C4-2B (cell line): ENCODE results near the gene THOC7.

Source experiments
- H3K27ac ChIP-seq: fragments of 450-650 bp; 2 replicates; pipeline ENCODE4 v1.5.1; 2017
- CTCF ChIP-seq: fragments of 450-650 bp; conservative IDR thresholded peaks from 2 replicates; pipeline ENCODE4 v1.5.1; 2017; ENCODE audit warnings: mild to moderate bottlenecking
- ZFX ChIP-seq: fragments of 450-650 bp; IDR thresholded peaks from 2 replicates; pipeline ENCODE4 v1.6.1; 2017

THOC7 gene

GRCh38 chr3:63855333-63855940 lies 8.2 kb downstream of the THOC7 start:
- TF ChIP-seq ZFX: no peak
- TF ChIP-seq CTCF: no peak
- H3K27ac ChIP-seq: no peak overlapping the region

GRCh38 chr3:63853106-63853505 lies 10.5 kb downstream of the THOC7 start:
- no peak overlapping the region for H3K27ac ChIP-seq
- TF ChIP-seq CTCF (no peak), ZFX (no peak)

- H3K27ac ChIP-seq: no peak overlapping the region
- TF ChIP-seq ZFX: no peak
- TF ChIP-seq CTCF: no peak
These were observed 12.3 kb downstream of the THOC7 start for GRCh38 chr3:63851287-63851686.

GRCh38 chr3:63849175-63849574 lies 14.4 kb downstream of the THOC7 start:
- TF ChIP-seq ZFX: no peak
- TF ChIP-seq CTCF: no peak
- no peak overlapping the region for H3K27ac ChIP-seq

GRCh38 chr3:63847718-63848450 lies 15.7 kb downstream of the THOC7 start:
- no peak overlapping the region for H3K27ac ChIP-seq
- no peak for TF ChIP-seq CTCF

GRCh38 chr3:63845215-63845614 lies 18.4 kb downstream of the THOC7 start:
- TF ChIP-seq ZFX (no peak), CTCF (no peak)
- no peak overlapping the region for H3K27ac ChIP-seq

GRCh38 chr3:63842127-63842526 lies 21.5 kb downstream of the THOC7 start:
- no peak overlapping the region for H3K27ac ChIP-seq
- TF ChIP-seq CTCF (no peak), ZFX (no peak)
